A549 (cell line): Measurements from ENCODE around the gene MLST8. TPM values are rescaled to one million over a fixed set of nuclear protein-coding genes. Genes with fewer than 3 reads are reported as not detected.

Source experiments
- ATAC-seq, 2 experiments: fragments of 200-7000 bp in 1 of 2; fragments of >200 bp in 1 of 2; cut with Nextera tagmentation in 1 of 2; cut with Tn5 transposase in 1 of 2; 3 replicates each; pipeline versions ENCODE4 v1.8.0 to v1.9.1; 2018 to 2020; ENCODE audit warnings: mild to moderate bottlenecking in 1 of 2, moderate library complexity in 1 of 2
- CTCF ChIA-PET: fragments of 300-600 bp; sonication (Branson Sonifier 250); formaldehyde crosslinking; extraction: SDS; loops from one replicate; lab custom pipeline; 2021; ENCODE audit warnings: antibody characterized with exemption, inconsistent platforms; lab: Yijun Ruan, JAX
- POLR2A ChIA-PET: fragments of 350-600 bp; formaldehyde crosslinking; extraction: SDS; loops from one replicate; lab custom pipeline; 2021; ENCODE audit warnings: antibody characterized with exemption, inconsistent platforms; lab: Yijun Ruan, JAX
- DNase-seq, 2 experiments: peaks; one replicate each; pipeline versions ENCODE4 v3.0.0 to v3.0.0-alpha.2; 2011 to 2016; ENCODE audit warnings: low read depth in 1 of 2, low spot score in 1 of 2
- FAIRE-seq: peaks from 2 replicates; lab custom pipeline; 2011; peaks lifted over from hg19 to GRCh38; lab: Jason Lieb, UNC
- H3K27ac ChIP-seq, 2 experiments: fragments of >200 bp; sonication (Bioruptor Twin); formaldehyde crosslinking; 3 replicates each; pipeline ENCODE4 v1.5.1; 2016 to 2017
- H3K4me1 ChIP-seq: fragments of >200 bp; sonication (Bioruptor Twin); formaldehyde crosslinking; 3 replicates; pipeline ENCODE4 v1.6.1; 2016
- H3K4me2 ChIP-seq: fragments of >200 bp; sonication (Bioruptor Twin); formaldehyde crosslinking; 3 replicates; pipeline ENCODE4 v1.6.1; 2016
- H3K4me3 ChIP-seq: fragments of >200 bp; sonication (Bioruptor Twin); formaldehyde crosslinking; 3 replicates; pipeline ENCODE4 v1.5.1; 2016
- H3K9me3 ChIP-seq: fragments of >200 bp; sonication (Bioruptor Twin); formaldehyde crosslinking; 3 replicates; pipeline ENCODE4 v1.6.1; 2016
- BHLHE40 ChIP-seq: IDR thresholded peaks from 2 replicates; pipeline ENCODE4 v1.6.1; 2012; ENCODE audit warnings: low read depth, low read length, inconsistent platforms
- CBX2 ChIP-seq: fragments of 200-600 bp; sonication (generic); IDR thresholded peaks from 2 replicates; pipeline ENCODE4 v1.6.1; 2016; ENCODE audit warnings: low read depth, mild to moderate bottlenecking, borderline replicate concordance
- CEBPB ChIP-seq, 2 experiments: fragments of >200 bp in 1 of 2; sonication (Bioruptor Twin) in 1 of 2; formaldehyde crosslinking in 1 of 2; IDR thresholded peaks; 2 replicates each; pipeline ENCODE4 v1.6.1; 2012 to 2016
- EHF ChIP-seq: fragments of 250-450 bp; sonication (Bioruptor Pico); IDR thresholded peaks from 2 replicates; pipeline ENCODE4 v1.5.0; 2020; ENCODE audit warnings: mild to moderate bottlenecking
- EHMT2 ChIP-seq: fragments of 200-600 bp; sonication (generic); IDR thresholded peaks from 2 replicates; pipeline ENCODE4 v1.6.1; 2016; ENCODE audit warnings: antibody characterized with exemption, low read depth, mild to moderate bottlenecking, moderate library complexity
- ESRRA ChIP-seq: fragments of 150-350 bp; IDR thresholded peaks from 2 replicates; pipeline ENCODE4 v1.6.1; 2014; ENCODE audit warnings: mild to moderate bottlenecking, low read length, borderline replicate concordance
- FOSB ChIP-seq: fragments of 250-450 bp; sonication (Bioruptor Pico); IDR thresholded peaks from 2 replicates; pipeline ENCODE4 v1.5.0; 2020; ENCODE audit warnings: mild to moderate bottlenecking, moderate library complexity
- FOSL2 ChIP-seq, 2 experiments: fragments of 450-650 bp in 1 of 2; fragments of >200 bp in 1 of 2; sonication (Bioruptor Twin) in 1 of 2; formaldehyde crosslinking; IDR thresholded peaks; 2 replicates each; pipeline versions ENCODE4 v1.5.0 to v1.6.1; 2016 to 2020; ENCODE audit warnings: mild to moderate bottlenecking in 1 of 2, moderate library complexity in 1 of 2
- HDAC2 ChIP-seq: fragments of 200-600 bp; sonication (generic); IDR thresholded peaks from 2 replicates; pipeline ENCODE4 v1.6.1; 2016
- HOXA7 ChIP-seq: fragments of 250-450 bp; sonication (Bioruptor Pico); IDR thresholded peaks from 2 replicates; pipeline ENCODE4 v1.5.0; 2020; ENCODE audit warnings: mild to moderate bottlenecking, moderate library complexity
- HOXB13 ChIP-seq: fragments of 250-450 bp; sonication (Bioruptor Pico); IDR thresholded peaks from 2 replicates; pipeline ENCODE4 v1.5.0; 2020; ENCODE audit warnings: low read depth, mild to moderate bottlenecking, moderate library complexity
- KDM1A ChIP-seq: fragments of 200-600 bp; sonication (generic); IDR thresholded peaks from 2 replicates; pipeline ENCODE4 v1.6.1; 2016; ENCODE audit warnings: low read depth, mild to moderate bottlenecking
- MAFK ChIP-seq: fragments of 450-650 bp; IDR thresholded peaks from 2 replicates; pipeline ENCODE4 v1.6.1; 2014; ENCODE audit not compliant: partially characterized antibody
- NFE2L2 ChIP-seq: fragments of 150-350 bp; conservative IDR thresholded peaks from 2 replicates; pipeline ENCODE4 v1.6.1; 2014; ENCODE audit warnings: low read length
- NPAS2 ChIP-seq: fragments of 250-450 bp; sonication (Bioruptor Pico); IDR thresholded peaks from 2 replicates; pipeline ENCODE4 v1.8.0; 2022; ENCODE audit warnings: mild to moderate bottlenecking, moderate library complexity, borderline replicate concordance
- PHF8 ChIP-seq: fragments of 200-600 bp; sonication (generic); IDR thresholded peaks from 2 replicates; pipeline ENCODE4 v1.6.1; 2016; ENCODE audit warnings: low read depth, mild to moderate bottlenecking, antibody characterized with exemption, moderate library complexity, borderline replicate concordance
- POLR2A ChIP-seq: IDR thresholded peaks from 2 replicates; pipeline ENCODE4 v1.6.1; 2012; ENCODE audit warnings: mild to moderate bottlenecking, low read length
- POLR2AphosphoS2 ChIP-seq: conservative IDR thresholded peaks from 2 replicates; pipeline ENCODE4 v1.6.1; 2012; ENCODE audit warnings: low read length, improper control_type of control experiment, inconsistent platforms
- RARB ChIP-seq: fragments of 250-450 bp; sonication (Bioruptor Pico); IDR thresholded peaks from 2 replicates; pipeline ENCODE4 v1.8.0; 2021; ENCODE audit warnings: mild to moderate bottlenecking, moderate library complexity
- RCOR1 ChIP-seq: fragments of 150-350 bp; IDR thresholded peaks from 2 replicates; pipeline ENCODE4 v1.6.1; 2014; ENCODE audit warnings: antibody characterized with exemption, low read length, low read depth
- RFX5 ChIP-seq: fragments of 450-650 bp; IDR thresholded peaks from 2 replicates; pipeline ENCODE4 v1.7.1; 2014; ENCODE audit warnings: antibody characterized with exemption, mild to moderate bottlenecking, moderate library complexity
- SMC3 ChIP-seq: fragments of >200 bp; sonication (Bioruptor Twin); formaldehyde crosslinking; IDR thresholded peaks from 3 replicates; pipeline ENCODE4 v1.6.1; 2018; ENCODE audit warnings: inconsistent platforms
- SREBF2 ChIP-seq: fragments of 450-650 bp; IDR thresholded peaks from 2 replicates; pipeline ENCODE4 v1.6.1; 2014; ENCODE audit warnings: mild to moderate bottlenecking, moderate library complexity
- TFCP2L1 ChIP-seq: fragments of 250-450 bp; sonication (Bioruptor Pico); IDR thresholded peaks from 2 replicates; pipeline ENCODE4 v1.5.0; 2021; ENCODE audit warnings: mild to moderate bottlenecking
- ZFP36 ChIP-seq: fragments of 450-650 bp; IDR thresholded peaks from 2 replicates; pipeline ENCODE4 v1.6.1; 2014; ENCODE audit warnings: borderline replicate concordance; ENCODE audit not compliant: partially characterized antibody
- ZSCAN20 ChIP-seq: fragments of 250-450 bp; sonication (Bioruptor Pico); IDR thresholded peaks from 2 replicates; pipeline ENCODE4 v1.8.0; 2022; ENCODE audit warnings: mild to moderate bottlenecking, moderate library complexity
- WGBS: methylation state at CpG from one replicate; pipeline ENCODE4 v1.1.6; 2017; ENCODE audit errors: missing lambda C conversion rate; 5-methylcytosine and 5-hydroxymethylcytosine counted together
- polyA plus RNA-seq, 4 experiments: library from polyadenylated mRNA; depleted of rRNA in 3 of 4; stranded (reverse); fragments of >200 nt; fragmentation: RNase III in 1 of 4; extraction: RNeasy Plus Mini Kit Qiagen cat#74134 plus additional on column Dnase treatment in 1 of 4; gene quantifications; 2 replicates in 3 of 4; 3 replicates in 1 of 4; pipeline ENCODE4 v1.2.3, GENCODE V29; 2011 to 2017
- TF ChIP-seq, protein P1 (sequence below): fragments of 150-350 bp; IDR thresholded peaks from 2 replicates; pipeline ENCODE4 v1.6.1; 2014; ENCODE audit warnings: low read depth, mild to moderate bottlenecking, low read length
- TF ChIP-seq, protein P2 (sequence below): IDR thresholded peaks from 2 replicates; pipeline ENCODE4 v1.6.1; 2012; ENCODE audit warnings: low read depth, borderline replicate concordance

Gene MLST8
- polyA plus RNA-seq, 2 of the 4 experiments (the other 2 are of a cell fraction): 46.8 to 53.9 TPM

- no peak for ATAC-seq
- 79% methylated on average over 10 of the region's 20 CpGs for WGBS
- peaks cover 48% of the 10 kb centered on the region for H3K4me1 ChIP-seq
Observed at GRCh38 chr16:2160915-2161551, 44.2 kb upstream of the MLST8 start.

DNA sequence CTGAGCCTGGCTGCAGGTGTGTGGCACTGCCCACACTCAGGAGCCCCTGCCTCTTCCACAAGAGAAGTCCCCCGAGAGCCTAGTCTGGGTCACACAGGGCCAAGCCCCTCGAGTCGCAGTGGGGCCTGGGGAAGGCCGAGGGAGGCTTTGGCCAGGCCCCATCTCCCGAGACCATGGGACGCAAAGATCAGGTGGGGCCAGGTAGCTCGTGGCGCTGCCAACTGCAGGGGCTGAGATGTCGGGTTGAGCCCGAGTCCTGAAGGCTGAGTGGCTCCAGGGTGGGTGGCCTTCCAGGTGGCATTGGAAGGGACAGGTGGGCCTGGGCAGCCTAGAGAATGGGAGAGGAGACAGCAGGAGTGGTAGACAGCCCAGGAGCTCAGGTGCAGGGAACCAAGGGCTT lies 43.3 kb upstream of the MLST8 start:
- Histone ChIP-seq H3K4me2 (no peak overlapping the region), H3K9me3 (no peaks in the 10 kb centered on the region), H3K4me1 (peaks cover 44% of the 10 kb centered on the region), H3K27ac (peak overlapping the region in 1 of 2 experiments; percentile 74; a peak in 4 of 6 replicates), H3K4me3 (no peak overlapping the region)
- ATAC-seq: no peak
- 100% methylated on average over 5 of the region's 10 CpGs for WGBS
- ChIA-PET CTCF (interaction anchor here (0.8 to 1.6 kb wide), 3 partner anchors 8 to 179 kb away, joined by 3 to 7 read pairs (median 5); partner anchors contain the start of gene ABCA3), POLR2A (interaction anchor here (0.9 kb wide), 1 partner anchor 43 kb away, joined by 4 read pairs; the partner anchor contains the start of gene MLST8)
- DNase-seq: no peak
- no peak for FAIRE-seq
- TF ChIP-seq SREBF2 (no peak), POLR2A (no peak), ESRRA (no peak)

More at GRCh38 chr16:2160915-2161551, 44.2 kb upstream of the MLST8 start:
- Histone ChIP-seq H3K27ac (peak overlapping the region in 1 of 2 experiments; percentile 74; a peak in 3 of 6 replicates), H3K4me2 (no peak overlapping the region), H3K9me3 (no peaks in the 10 kb centered on the region), H3K4me3 (no peak overlapping the region)
- DNase-seq (no peak), FAIRE-seq (no peak)
- CTCF ChIA-PET: interaction anchor here (0.5 to 1.6 kb wide), 3 partner anchors 21 to 179 kb away, joined by 3 to 7 read pairs (median 5); partner anchors contain the start of gene ABCA3
- POLR2A ChIA-PET: no interaction called here
- TF ChIP-seq FOSL2 (IDR thresholded peaks at IDR 0.05) (no peak), FOSL2 (CRISPR knock-in tag; IDR thresholded peaks at IDR 0.05) (no peak), ZFP36 (no peak)

DNA sequence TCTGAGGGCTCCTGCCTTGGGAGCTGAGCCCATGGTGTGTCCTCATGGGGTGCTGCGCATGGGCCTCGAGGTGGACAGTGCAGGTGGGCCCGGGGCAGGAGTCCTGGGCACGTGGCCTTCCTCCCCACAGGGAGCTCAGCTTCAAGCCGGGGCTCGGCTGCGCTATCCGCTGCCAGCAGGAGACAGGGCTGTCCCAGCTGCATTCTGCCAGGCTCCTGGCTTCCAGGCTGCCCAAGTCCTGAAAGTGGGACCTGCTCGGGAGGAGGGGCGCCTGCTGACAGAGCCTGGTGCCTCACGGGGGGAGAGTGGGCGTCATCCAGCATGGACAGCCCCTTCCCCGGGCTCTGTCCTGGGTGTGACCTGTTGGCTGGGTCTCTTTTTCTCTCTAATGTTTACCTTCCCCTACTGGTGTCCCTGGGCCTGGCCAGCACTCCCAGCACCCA lies 42.6 kb upstream of the MLST8 start:
- TF ChIP-seq NPAS2 (CRISPR knock-in tag) (no peak), ZSCAN20 (CRISPR knock-in tag) (no peak), CBX2 (no peak), SREBF2 (no peak), POLR2AphosphoS2 (no peak), EHF (CRISPR knock-in tag) (no peak), RCOR1 (no peak), HOXB13 (CRISPR knock-in tag) (no peak), RFX5 (no peak), PHF8 (no peak), TFCP2L1 (CRISPR knock-in tag) (no peak), POLR2A (no peak)
- no peak for DNase-seq

GRCh38 chr16:2163211-2163881 lies 41.9 kb upstream of the MLST8 start:
- DNase-seq (no peak), ATAC-seq (no peak), FAIRE-seq (no peak)
- 92% methylated on average over 23 of the region's 26 CpGs for WGBS
- TF ChIP-seq, protein P1, sequence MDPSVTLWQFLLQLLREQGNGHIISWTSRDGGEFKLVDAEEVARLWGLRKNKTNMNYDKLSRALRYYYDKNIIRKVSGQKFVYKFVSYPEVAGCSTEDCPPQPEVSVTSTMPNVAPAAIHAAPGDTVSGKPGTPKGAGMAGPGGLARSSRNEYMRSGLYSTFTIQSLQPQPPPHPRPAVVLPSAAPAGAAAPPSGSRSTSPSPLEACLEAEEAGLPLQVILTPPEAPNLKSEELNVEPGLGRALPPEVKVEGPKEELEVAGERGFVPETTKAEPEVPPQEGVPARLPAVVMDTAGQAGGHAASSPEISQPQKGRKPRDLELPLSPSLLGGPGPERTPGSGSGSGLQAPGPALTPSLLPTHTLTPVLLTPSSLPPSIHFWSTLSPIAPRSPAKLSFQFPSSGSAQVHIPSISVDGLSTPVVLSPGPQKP: no peak
- TF ChIP-seq SMC3: no peak
- no peak for TF ChIP-seq FOSB (CRISPR knock-in tag)
- no peak for TF ChIP-seq NFE2L2
- TF ChIP-seq EHMT2: no peak
- no peak for TF ChIP-seq MAFK
- TF ChIP-seq RCOR1: no peak
- no peak for TF ChIP-seq HOXA7 (CRISPR knock-in tag)
- no peak for TF ChIP-seq CEBPB (IDR thresholded peaks at IDR 0.05)
- TF ChIP-seq BHLHE40: no peak
- TF ChIP-seq NPAS2 (CRISPR knock-in tag): no peak
- TF ChIP-seq HDAC2: no peak
- TF ChIP-seq TFCP2L1 (CRISPR knock-in tag): no peak
- TF ChIP-seq, protein P2, sequence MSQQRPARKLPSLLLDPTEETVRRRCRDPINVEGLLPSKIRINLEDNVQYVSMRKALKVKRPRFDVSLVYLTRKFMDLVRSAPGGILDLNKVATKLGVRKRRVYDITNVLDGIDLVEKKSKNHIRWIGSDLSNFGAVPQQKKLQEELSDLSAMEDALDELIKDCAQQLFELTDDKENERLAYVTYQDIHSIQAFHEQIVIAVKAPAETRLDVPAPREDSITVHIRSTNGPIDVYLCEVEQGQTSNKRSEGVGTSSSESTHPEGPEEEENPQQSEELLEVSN: no peak
- TF ChIP-seq RARB (CRISPR knock-in tag): no peak
- TF ChIP-seq KDM1A: no peak
- H3K4me3 ChIP-seq: no peak overlapping the region
- CTCF ChIA-PET: interaction anchor here (0.7 kb wide), 1 partner anchor 12 kb away, joined by 3 read pairs; no protein-coding TSS in a partner anchor
- peaks cover 30% of the 10 kb centered on the region for H3K4me1 ChIP-seq
- H3K27ac ChIP-seq: 0 out of 6 replicates have a peak overlapping the region, but pooled peaks of 1 of the 2 experiments have one; percentile 1
- POLR2A ChIA-PET: interaction anchor here (1.0 kb wide), 1 partner anchor 8 kb away, joined by 3 read pairs; the partner anchor contains the start of gene TRAF7
- H3K4me2 ChIP-seq: no peak overlapping the region
- H3K9me3 ChIP-seq: no peaks in the 10 kb centered on the region

More for the DNA sequence above, 42.6 kb upstream of the MLST8 start:
- Histone ChIP-seq H3K27ac (peak overlapping the region in 1 of 2 experiments; percentile 74; a peak in 1 of 6 replicates), H3K4me1 (peaks cover 36% of the 10 kb centered on the region), H3K4me2 (no peak overlapping the region), H3K4me3 (no peak overlapping the region), H3K9me3 (no peaks in the 10 kb centered on the region)
- FAIRE-seq: no peak
- POLR2A ChIA-PET: interaction anchor here (0.9 kb wide), 1 partner anchor 43 kb away, joined by 4 read pairs; the partner anchor contains the start of gene MLST8
- WGBS: 80% methylated on average over 8 of the region's 13 CpGs
- no peak for ATAC-seq
- CTCF ChIA-PET: interaction anchor here (0.7 kb wide), 1 partner anchor 11 kb away, joined by 3 read pairs; no protein-coding TSS in a partner anchor
